HCT116 (cell line): ENCODE data around the gene MBLAC1. TPM values are rescaled to one million over a fixed set of nuclear protein-coding genes. Genes with fewer than 3 reads are reported as not detected.

Experiments used
- ATAC-seq: fragments of 200-7000 bp; cut with Tn5 transposase; 2 replicates; pipeline ENCODE4 v1.9.1; 2020; ENCODE audit warnings: mild to moderate bottlenecking, moderate library complexity
- BruUV-seq: library from RNA; stranded (reverse); fragments of 400-500 nt; replicated peaks from 2 replicates; lab custom pipeline; 2021; lab: Mats Ljungman, UMichigan
- CTCF ChIA-PET: fragments of 300-600 bp; sonication (Branson Sonifier 250); formaldehyde crosslinking; loops from one replicate; lab custom pipeline; 2021; ENCODE audit warnings: antibody characterized with exemption; lab: Charles Lee
- POLR2A ChIA-PET: fragments of 300-600, 350-600 bp; sonication (Branson Sonifier 250); formaldehyde crosslinking; loops from one replicate; lab custom pipeline; 2021; ENCODE audit warnings: antibody characterized with exemption; lab: Charles Lee
- RAD21 ChIA-PET, 2 experiments: fragments of 300-600 bp; sonication (Branson Sonifier 250); formaldehyde crosslinking; loops; one replicate each; lab custom pipeline; 2023; ENCODE audit warnings: low total read pairs in 2 of 2; ENCODE audit not compliant: uncharacterized antibody in 2 of 2, unreplicated experiment in 2 of 2, low non-redundant PET in 1 of 2; lab: Charles Lee
- DNase-seq: peaks from one replicate; pipeline ENCODE4 v3.0.0-alpha.2; 2010; ENCODE audit warnings: low read depth, low spot score
- H2AFZ ChIP-seq: fragments of 200-600 bp; shearing (Covaris generic), sonication (generic); 2 replicates; pipeline ENCODE4 v1.6.1; 2017; ENCODE audit warnings: low read depth, mixed run types, mixed read lengths, antibody characterized with exemption, low read length; ENCODE audit not compliant: poor library complexity, severe bottlenecking
- H3K27ac ChIP-seq: 2 replicates; pipeline ENCODE4 v1.5.1; 2012; ENCODE audit warnings: low read depth, low read length
- H3K27me3 ChIP-seq: fragments of 200-600 bp; sonication (generic); 2 replicates; pipeline ENCODE4 v1.6.1; 2016; ENCODE audit warnings: mixed run types, low read length, mixed read lengths; ENCODE audit not compliant: insufficient read depth
- H3K36me3 ChIP-seq, 2 experiments: fragments of 200-500 bp in 1 of 2; fragments of 200-600 bp in 1 of 2; sonication (Bioruptor generic) in 1 of 2; sonication (generic) in 1 of 2; 2 replicates each; pipeline versions ENCODE4 v1.5.1 to v1.6.1; 2014 to 2016; ENCODE audit warnings: low read length in 2 of 2, inconsistent platforms in 1 of 2, mixed read lengths in 1 of 2, mixed run types in 1 of 2; ENCODE audit not compliant: insufficient read depth in 2 of 2, control insufficient read depth in 1 of 2
- H3K4me1 ChIP-seq, 2 experiments: fragments of 200-600 bp in 1 of 2; sonication (generic) in 1 of 2; 2 replicates each; pipeline versions ENCODE4 v1.5.1 to v1.6.1; 2012 to 2017; ENCODE audit warnings: low read length in 2 of 2, inconsistent platforms in 1 of 2, mild to moderate bottlenecking in 1 of 2, mixed read lengths in 1 of 2, mixed run types in 1 of 2, moderate library complexity in 1 of 2; ENCODE audit not compliant: insufficient read depth in 2 of 2, control insufficient read depth in 1 of 2
- H3K4me2 ChIP-seq: fragments of 200-600 bp; sonication (generic); 2 replicates; pipeline ENCODE4 v1.6.1; 2017; ENCODE audit warnings: mixed run types, low read length, mixed read lengths
- H3K4me3 ChIP-seq, 2 experiments: fragments of 200-600 bp in 1 of 2; sonication (generic) in 1 of 2; replicated peaks in 1 of 2; 2 replicates each; pipeline ENCODE4 v1.5.1; 2011 to 2016; ENCODE audit warnings: low read length in 2 of 2, control low read depth in 1 of 2, low read depth in 1 of 2, mild to moderate bottlenecking in 1 of 2, mixed read lengths in 1 of 2, mixed run types in 1 of 2
- H3K79me2 ChIP-seq: fragments of 200-600 bp; sonication (generic); 2 replicates; pipeline ENCODE4 v1.6.1; 2017; ENCODE audit warnings: mild to moderate bottlenecking, mixed run types, low read length, moderate library complexity, mixed read lengths; ENCODE audit not compliant: insufficient read depth
- H3K9ac ChIP-seq: fragments of 200-600 bp; sonication (generic); 2 replicates; pipeline ENCODE4 v1.6.1; 2016; ENCODE audit warnings: low read length, mixed read lengths
- H3K9me2 ChIP-seq: fragments of 200-600 bp; sonication (generic), shearing (Covaris generic); 2 replicates; pipeline ENCODE4 v1.6.1; 2017; ENCODE audit warnings: mixed run types, mild to moderate bottlenecking, moderate library complexity; ENCODE audit not compliant: insufficient read depth
- H3K9me3 ChIP-seq, 2 experiments: fragments of 200-500 bp in 1 of 2; fragments of 200-600 bp in 1 of 2; sonication (Bioruptor generic) in 1 of 2; sonication (generic) in 1 of 2; 2 replicates each; pipeline ENCODE4 v1.6.1; 2014 to 2017; ENCODE audit warnings: low read length in 2 of 2, mixed read lengths in 2 of 2, inconsistent platforms in 1 of 2, low read depth in 1 of 2, mild to moderate bottlenecking in 1 of 2, mixed run types in 1 of 2, moderate library complexity in 1 of 2; ENCODE audit not compliant: control insufficient read depth in 1 of 2, insufficient read depth in 1 of 2
- H4K20me1 ChIP-seq: fragments of 200-600 bp; sonication (generic), shearing (Covaris generic); 2 replicates; pipeline ENCODE4 v1.6.1; 2017; ENCODE audit warnings: mixed run types, mild to moderate bottlenecking, moderate library complexity; ENCODE audit not compliant: insufficient read depth
- ATF3 ChIP-seq: IDR thresholded peaks from 2 replicates; pipeline ENCODE4 v1.6.1; 2012
- CEBPB ChIP-seq: IDR thresholded peaks from 2 replicates; pipeline ENCODE4 v1.6.1; 2012; ENCODE audit warnings: low read depth
- CTCF ChIP-seq, 3 experiments: fragments of 200-600 bp in 1 of 3; sonication (generic) in 1 of 3; IDR thresholded peaks in 2 of 3; conservative IDR thresholded peaks in 1 of 3; 2 replicates each; pipeline ENCODE4 v1.5.1; 2012 to 2017; ENCODE audit warnings: low read depth in 2 of 3, low read length in 2 of 3, antibody characterized with exemption in 1 of 3, borderline replicate concordance in 1 of 3, control low read depth in 1 of 3, mild to moderate bottlenecking in 1 of 3, mixed read lengths in 1 of 3, mixed run types in 1 of 3, moderate library complexity in 1 of 3; ENCODE audit not compliant: insufficient read depth in 1 of 3
- ELF1 ChIP-seq: IDR thresholded peaks from 2 replicates; pipeline ENCODE4 v1.6.1; 2012; ENCODE audit warnings: low read depth, borderline replicate concordance
- EZH2 ChIP-seq: fragments of 200-600 bp; sonication (generic); IDR thresholded peaks from 2 replicates; pipeline ENCODE4 v1.6.1; 2017; ENCODE audit warnings: antibody characterized with exemption, mixed run types
- EZH2phosphoT487 ChIP-seq: fragments of 200-600 bp; IDR thresholded peaks from 2 replicates; pipeline ENCODE4 v1.6.1; 2018; ENCODE audit warnings: antibody characterized with exemption, borderline replicate concordance
- FOSL1 ChIP-seq: IDR thresholded peaks from 2 replicates; pipeline ENCODE4 v1.6.1; 2012; ENCODE audit warnings: low read depth
- JUND ChIP-seq: IDR thresholded peaks from 2 replicates; pipeline ENCODE4 v1.6.1; 2012
- POLR2A ChIP-seq: IDR thresholded peaks from 2 replicates; pipeline ENCODE4 v1.7.0; 2011; ENCODE audit warnings: borderline replicate concordance; ENCODE audit not compliant: insufficient read depth, insufficient read length; ENCODE audit errors: extremely low read depth
- POLR2AphosphoS5 ChIP-seq: IDR thresholded peaks from 2 replicates; pipeline ENCODE4 v1.6.1; 2011; ENCODE audit warnings: mild to moderate bottlenecking, low read depth, low read length, moderate library complexity
- RAD21 ChIP-seq: IDR thresholded peaks from 2 replicates; pipeline ENCODE4 v1.6.1; 2012; ENCODE audit warnings: low read depth, mild to moderate bottlenecking
- REST ChIP-seq: IDR thresholded peaks from 2 replicates; pipeline ENCODE4 v1.6.1; 2012; ENCODE audit warnings: low read depth
- SIN3A ChIP-seq: IDR thresholded peaks from 2 replicates; pipeline ENCODE4 v1.6.1; 2012; ENCODE audit warnings: low read depth
- SP1 ChIP-seq: IDR thresholded peaks from 2 replicates; pipeline ENCODE4 v1.6.1; 2012; ENCODE audit warnings: low read depth
- SRF ChIP-seq: IDR thresholded peaks from 2 replicates; pipeline ENCODE4 v1.6.1; 2012; ENCODE audit warnings: low read depth
- TCF7L2 ChIP-seq: IDR thresholded peaks from 2 replicates; pipeline ENCODE4 v1.7.0; 2011; ENCODE audit warnings: borderline replicate concordance, inconsistent platforms; ENCODE audit not compliant: insufficient read depth, insufficient read length; ENCODE audit errors: extremely low read depth
- YY1 ChIP-seq: IDR thresholded peaks from 2 replicates; pipeline ENCODE4 v1.6.1; 2011; ENCODE audit warnings: low read length, low read depth, moderate library complexity, mild to moderate bottlenecking; ENCODE audit not compliant: insufficient replicate concordance; ENCODE audit errors: extremely low read depth
- ZBTB33 ChIP-seq: IDR thresholded peaks from 2 replicates; pipeline ENCODE4 v1.6.1; 2011; ENCODE audit warnings: mild to moderate bottlenecking, low read length, moderate library complexity; ENCODE audit not compliant: insufficient replicate concordance; ENCODE audit errors: extremely low read depth
- ZFX ChIP-seq: fragments of 450-650 bp; IDR thresholded peaks from 2 replicates; pipeline ENCODE4 v1.6.1; 2017
- ZNF274 ChIP-seq: fragments of 200-500 bp; sonication (Bioruptor generic); IDR thresholded peaks from 2 replicates; pipeline ENCODE4 v1.6.1; 2014; ENCODE audit warnings: mild to moderate bottlenecking, low read depth, low read length, inconsistent platforms
- intact Hi-C: fragments of 100-400 bp; cut with micrococcal nuclease; formaldehyde crosslinking; loops from 2 replicates; pipeline ENCODE4 v1.10.0; 2022
- total RNA-seq: library from RNA; stranded (reverse); gene quantifications from one replicate; pipeline ENCODE4 v1.2.1, GENCODE V29; 2021; ENCODE audit not compliant: unreplicated experiment

Gene MBLAC1
- total RNA-seq, 1 experiment from 2014 or later = 2.0 TPM

- peak overlapping the region; percentile 72 for H3K27ac ChIP-seq
- no peak overlapping the region for H2AFZ ChIP-seq
- H3K4me1 ChIP-seq = peaks cover 11 to 24% of the 10 kb centered on the region in 2 experiments
- H3K36me3 ChIP-seq = peaks cover 22 to 34% of the 10 kb centered on the region in 2 experiments; a peak in 3 of 4 replicates
- no peaks in the 10 kb centered on the region for H3K27me3 ChIP-seq
- H3K4me2 ChIP-seq = peak overlapping the region; percentile 87
- BruUV-seq = TSS peak; percentile 61
- no peak for TF ChIP-seq YY1
- TF ChIP-seq EZH2 = no peak
- no peak for TF ChIP-seq FOSL1
- TF ChIP-seq POLR2AphosphoS5 = no peak
- no peak for TF ChIP-seq SP1
- no peak for TF ChIP-seq JUND
- no peak for TF ChIP-seq CTCF (IDR thresholded peaks at IDR 0.05 in 2 of 3, conservative IDR thresholded peaks at IDR 0.05 in 1 of 3; ENCODE audit: borderline replicate concordance in 1 of 3, insufficient read depth in 1 of 3, low read depth in 2 of 3, low read length in 2 of 3)
- TF ChIP-seq ZNF274 = no peak
- TF ChIP-seq RAD21 = no peak
- no peak for TF ChIP-seq ZBTB33
- no peak for TF ChIP-seq ELF1
- no peak for TF ChIP-seq SRF
- no peak for TF ChIP-seq TCF7L2
- TF ChIP-seq ZFX = no peak
- no peak for TF ChIP-seq CEBPB
- TF ChIP-seq REST = no peak
- no peak for TF ChIP-seq EZH2phosphoT487
- TF ChIP-seq SIN3A = no peak
- TF ChIP-seq POLR2A = no peak
- no peak for TF ChIP-seq ATF3
- intact Hi-C loops = loop anchor here (1.0 kb wide), 1 partner anchor 87 kb away; no protein-coding TSS in a partner anchor
- peaks cover 51% of the 10 kb centered on the region for H3K79me2 ChIP-seq
- DNase-seq (no peak), ATAC-seq (peak; percentile 43)
- ChIA-PET RAD21 (no interaction called here), CTCF (interaction anchor here (0.9 kb wide), 1 partner anchor 21 kb away, joined by 3 read pairs; the partner anchor contains the start of gene AP4M1), POLR2A (interaction anchor here (1.0 kb wide), 1 partner anchor 14 kb away, joined by 4 read pairs; no protein-coding TSS in a partner anchor)
- H3K9me3 ChIP-seq = no peaks in the 10 kb centered on the region
- peak overlapping the region; percentile 69 to 77 for H3K4me3 ChIP-seq
- no peaks in the 10 kb centered on the region for H4K20me1 ChIP-seq
- H3K9me2 ChIP-seq = no peaks in the 10 kb centered on the region
- H3K9ac ChIP-seq = peak overlapping the region; percentile 83
These were observed 45.7 kb upstream of the MBLAC1 start for GRCh38 chr7:100080907-100081534.
